Midbrain (tissue), 1 donor: ENCODE measurements around the gene GATAD2A.

Experiments used
- DNase-seq: peaks from one replicate; lab custom pipeline; 2025; lab: John Stamatoyannopoulos, UW

Gene GATAD2A

GRCh38 chr19:19490214-19490968 lies 84.9 kb downstream of the GATAD2A start:
- peak; percentile 86 for DNase-seq

DNA sequence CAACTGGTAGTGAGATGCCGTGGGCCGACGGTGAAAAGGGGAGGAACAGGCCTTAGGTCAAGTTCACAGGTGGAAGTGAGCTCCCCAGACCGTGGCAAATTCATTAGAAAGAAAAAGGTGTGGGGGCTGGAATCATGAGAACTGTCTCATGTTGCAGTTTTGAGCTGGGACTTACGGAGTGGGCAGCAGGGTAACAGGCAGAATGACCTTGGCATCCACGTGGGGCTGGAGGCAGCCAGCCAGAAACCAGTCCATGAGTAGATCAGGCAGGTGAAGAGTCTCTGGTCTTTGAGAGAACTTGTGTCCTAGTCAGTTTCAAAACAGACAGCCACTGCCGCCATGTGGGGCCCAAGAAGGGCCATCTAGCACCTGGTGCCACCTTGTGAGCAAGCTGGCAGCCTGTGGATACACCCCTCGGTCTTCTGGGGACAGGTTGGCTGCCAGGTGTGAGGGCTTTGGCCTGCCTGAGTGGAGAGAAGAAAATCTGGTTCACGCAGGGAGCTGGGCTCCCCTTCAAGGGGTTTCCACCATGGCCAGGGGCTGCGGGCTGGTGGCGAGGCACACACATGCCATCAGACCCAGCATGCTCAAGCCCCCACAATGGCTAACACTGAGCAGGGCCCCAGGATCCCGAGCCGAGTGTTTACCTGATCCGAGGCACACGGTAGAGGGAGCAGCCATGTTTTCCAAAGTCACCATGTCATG lies 86.0 kb downstream of the GATAD2A start:
- no peak for DNase-seq

DNA sequence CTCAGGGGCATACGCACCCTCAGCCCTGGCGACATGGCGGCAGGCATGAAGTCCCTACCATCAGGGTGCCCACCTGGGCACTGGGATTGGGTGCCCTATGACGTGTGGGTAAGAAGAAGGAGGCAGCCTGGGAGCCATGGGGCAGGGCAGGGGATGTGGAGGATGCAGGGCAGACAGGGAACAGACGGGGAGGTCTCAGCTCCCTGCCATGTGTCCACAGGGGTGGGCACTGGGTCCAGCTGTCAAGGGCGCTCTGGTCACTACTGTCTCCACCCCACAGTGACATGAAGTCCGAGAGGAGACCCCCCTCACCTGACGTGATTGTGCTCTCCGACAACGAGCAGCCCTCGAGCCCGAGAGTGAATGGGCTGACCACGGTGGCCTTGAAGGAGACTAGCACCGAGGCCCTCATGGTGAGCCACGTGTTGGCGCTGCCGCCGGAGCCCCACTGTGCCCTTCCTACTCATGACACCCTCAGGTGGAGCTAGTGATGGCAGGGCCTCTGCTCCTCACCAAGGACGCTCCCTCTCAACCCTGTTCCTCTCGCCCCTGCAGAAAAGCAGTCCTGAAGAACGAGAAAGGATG lies 86.6 kb downstream of the GATAD2A start:
- DNase-seq = no peak

DNA sequence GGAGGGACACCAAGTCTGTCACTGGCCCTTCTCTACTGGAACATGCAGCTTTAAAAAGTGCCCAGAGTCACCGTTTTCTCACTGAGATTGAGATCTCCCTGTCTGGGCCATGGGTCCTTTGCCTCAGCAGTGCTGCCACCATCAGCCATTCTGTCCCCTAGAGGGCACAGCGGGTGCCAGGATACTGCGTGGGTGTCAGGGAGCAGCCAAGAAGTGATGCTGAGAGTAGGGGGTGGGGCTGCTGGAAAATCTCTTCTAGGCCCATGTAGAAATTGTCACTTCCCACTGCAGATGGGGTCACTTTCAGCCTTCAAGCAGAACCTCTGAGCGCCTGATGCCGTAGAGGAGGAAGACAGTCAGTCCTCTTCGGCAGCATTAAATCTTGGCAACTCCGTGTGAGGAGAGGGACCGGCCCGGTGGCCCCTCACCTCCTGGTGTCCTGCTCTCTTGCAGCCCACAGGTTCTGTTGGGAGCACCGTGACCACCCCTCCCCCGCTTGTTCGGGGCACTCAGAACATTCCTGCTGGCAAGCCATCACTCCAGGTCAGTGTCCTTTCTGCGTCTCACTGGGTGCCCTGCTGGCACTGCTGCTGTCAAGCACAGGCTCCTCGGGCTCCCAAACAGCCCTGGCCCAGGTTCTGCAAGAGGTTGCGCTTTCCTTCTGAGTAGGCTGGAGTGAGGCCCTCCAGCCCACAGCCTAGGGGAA lies 88.5 kb downstream of the GATAD2A start:
- DNase-seq = no peak

GRCh38 chr19:19495614-19496603 lies 90.4 kb downstream of the GATAD2A start:
- no peak for DNase-seq

DNA sequence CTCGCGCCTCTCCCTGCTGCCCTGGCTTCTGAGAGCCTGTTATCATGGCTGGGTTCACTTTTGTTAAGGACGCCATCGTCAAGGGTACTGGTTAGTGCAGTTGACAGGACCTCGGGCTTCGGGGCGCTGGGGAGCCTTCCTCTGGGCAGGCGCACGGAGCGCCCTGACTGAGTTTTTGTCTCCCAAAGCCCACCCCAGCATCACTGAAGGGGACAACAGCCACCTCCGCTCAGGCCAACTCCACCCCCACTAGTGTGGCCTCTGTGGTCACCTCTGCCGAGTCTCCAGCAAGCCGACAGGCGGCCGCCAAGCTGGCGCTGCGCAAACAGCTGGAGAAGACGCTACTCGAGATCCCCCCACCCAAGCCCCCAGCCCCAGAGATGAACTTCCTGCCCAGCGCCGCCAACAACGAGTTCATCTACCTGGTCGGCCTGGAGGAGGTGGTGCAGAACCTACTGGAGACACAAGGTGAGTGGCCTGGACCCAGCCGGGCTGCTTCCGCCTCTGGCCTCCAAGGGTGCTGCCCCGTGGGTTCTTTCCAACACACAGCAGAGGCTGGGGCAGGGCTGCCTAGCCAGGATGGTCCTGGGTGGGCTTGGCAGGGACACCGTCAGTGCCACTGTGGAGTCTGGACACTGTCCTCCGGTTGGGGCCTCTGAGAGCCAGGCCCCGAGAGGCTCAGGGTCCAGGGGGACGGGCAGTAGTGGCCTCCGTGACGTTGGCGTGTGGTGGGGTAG lies 92.9 kb downstream of the GATAD2A start:
- no peak for DNase-seq

GRCh38 chr19:19499272-19499995 lies 94.0 kb downstream of the GATAD2A start:
- DNase-seq = no peak

DNA sequence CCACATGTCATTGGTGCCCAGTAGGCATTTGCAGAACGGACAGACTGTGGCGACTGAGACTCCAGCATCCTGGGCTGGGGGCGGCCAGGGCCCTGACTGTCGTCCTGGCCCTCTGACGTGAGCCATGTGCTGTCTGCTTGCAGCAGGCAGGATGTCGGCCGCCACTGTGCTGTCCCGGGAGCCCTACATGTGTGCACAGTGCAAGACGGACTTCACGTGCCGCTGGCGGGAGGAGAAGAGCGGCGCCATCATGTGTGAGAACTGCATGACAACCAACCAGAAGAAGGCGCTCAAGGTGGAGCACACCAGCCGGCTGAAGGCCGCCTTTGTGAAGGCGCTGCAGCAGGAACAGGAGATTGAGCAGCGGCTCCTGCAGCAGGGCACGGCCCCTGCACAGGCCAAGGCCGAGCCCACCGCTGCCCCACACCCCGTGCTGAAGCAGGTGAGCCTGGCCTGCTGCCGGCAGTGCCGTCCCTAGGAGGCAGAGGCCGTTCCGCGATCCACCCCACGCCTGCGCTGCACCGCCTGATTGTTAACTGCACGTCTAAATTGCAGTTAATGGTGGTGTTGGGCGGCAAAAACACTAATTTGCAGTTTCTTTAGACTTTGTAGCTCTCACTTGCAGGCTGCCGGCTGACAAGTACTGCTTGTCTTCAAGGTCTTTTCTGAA lies 95.6 kb downstream of the GATAD2A start:
- DNase-seq = no peak

DNA sequence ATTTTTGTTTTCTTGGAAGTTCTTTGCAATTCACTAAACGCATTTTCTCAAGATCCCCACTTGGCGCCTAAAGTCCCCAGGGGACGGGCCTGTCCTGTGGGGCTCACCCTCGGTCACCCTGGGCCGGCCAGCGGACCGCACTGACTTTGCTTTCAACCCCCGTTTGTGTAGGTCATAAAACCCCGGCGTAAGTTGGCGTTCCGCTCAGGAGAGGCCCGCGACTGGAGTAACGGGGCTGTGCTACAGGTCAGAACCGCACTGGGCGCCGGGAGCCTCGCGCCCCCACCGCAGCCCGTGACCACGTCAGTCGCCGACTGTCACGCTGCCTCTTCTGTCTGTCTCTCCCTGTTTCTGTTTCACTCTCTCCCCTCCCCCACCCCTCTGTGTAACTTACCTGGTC lies 96.3 kb downstream of the GATAD2A start:
- no peak for DNase-seq

DNA sequence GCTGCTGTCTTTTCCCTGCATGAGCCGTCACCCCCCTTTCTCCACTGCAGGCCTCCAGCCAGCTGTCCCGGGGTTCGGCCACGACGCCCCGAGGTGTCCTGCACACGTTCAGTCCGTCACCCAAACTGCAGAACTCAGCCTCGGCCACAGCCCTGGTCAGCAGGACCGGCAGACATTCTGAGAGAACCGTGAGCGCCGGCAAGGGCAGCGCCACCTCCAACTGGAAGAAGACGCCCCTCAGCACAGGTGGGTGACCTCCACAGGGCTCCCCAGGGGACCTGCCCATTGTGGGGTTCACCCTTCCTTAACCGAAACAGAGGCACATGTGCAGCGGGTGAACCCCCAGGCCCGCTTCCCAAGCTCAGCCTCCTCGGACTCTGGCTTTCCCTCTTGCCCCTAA lies 96.8 kb downstream of the GATAD2A start:
- no peak for DNase-seq

DNA sequence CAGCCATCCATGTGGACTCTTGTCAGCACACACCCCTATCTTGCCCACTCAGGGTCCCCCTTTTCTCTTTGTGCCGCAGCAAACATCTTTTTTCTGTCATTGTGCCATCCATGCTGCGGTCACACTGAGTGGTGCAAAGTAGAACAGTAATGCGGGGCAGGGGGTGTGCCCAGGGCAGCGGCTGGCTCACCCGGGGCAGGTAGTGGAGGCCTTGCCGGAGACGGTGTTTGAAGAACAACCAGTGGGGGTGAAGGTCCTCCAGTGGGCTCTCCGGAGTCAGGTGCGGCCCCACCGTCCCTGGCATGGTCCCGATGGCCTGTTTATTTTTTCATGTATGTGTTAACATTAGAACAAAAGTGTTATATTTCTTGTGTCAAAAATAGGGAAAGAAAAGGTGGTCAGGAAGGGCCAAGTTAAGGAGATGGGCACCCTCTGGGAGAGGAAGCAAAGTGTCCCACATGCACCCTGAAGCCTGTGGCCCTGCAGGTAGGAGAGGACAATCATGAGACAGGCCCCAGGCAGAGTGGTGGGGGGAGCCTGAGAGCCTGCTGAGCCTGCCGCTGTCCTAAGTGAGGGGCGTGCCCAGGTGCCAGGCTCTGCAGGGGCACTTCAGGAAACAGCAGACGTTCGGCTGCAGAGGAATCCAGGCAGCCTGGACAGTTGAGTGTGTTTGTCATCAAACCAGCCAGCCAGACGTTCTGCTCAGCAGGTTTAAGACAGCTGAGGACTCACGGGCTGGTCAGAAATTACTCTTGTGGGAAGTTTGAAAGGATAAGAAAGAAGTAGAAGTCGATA lies 97.5 kb downstream of the GATAD2A start:
- DNase-seq = no peak

GRCh38 chr19:19504754-19505668 lies 99.5 kb downstream of the GATAD2A start:
- DNase-seq = no peak

DNA sequence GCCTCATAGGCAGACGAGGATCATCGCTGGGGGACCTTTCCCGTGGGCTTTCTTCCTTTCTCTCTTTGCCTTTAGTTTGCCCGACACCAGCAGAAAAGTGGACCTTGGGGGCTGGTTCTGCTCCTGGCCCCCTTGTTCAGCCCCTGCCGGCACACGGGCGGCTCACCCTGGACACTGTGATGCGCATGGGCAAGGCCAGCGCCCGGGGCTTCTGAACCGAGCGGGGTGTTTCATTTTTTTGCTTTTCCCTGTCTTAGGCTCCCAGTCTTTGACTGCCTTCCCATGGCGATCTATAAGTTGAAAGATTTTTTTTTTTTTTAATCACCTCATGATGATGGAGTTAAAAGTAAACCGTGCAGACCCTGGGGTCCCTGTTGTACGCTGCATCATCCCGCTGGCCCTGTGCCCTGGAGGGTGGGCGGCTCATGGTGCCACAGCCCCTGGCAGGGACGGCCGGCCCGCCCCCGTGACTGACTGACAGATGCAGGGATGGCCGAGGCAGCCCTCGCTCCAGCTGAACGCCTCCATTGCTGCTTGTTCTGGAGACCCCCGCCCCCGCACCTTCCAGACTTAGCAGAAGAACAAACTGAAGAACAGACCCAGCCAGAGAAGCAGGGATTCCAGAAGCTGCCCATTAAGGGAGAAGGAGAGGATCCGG lies 100.3 kb downstream of the GATAD2A start:
- no peak for DNase-seq

DNA sequence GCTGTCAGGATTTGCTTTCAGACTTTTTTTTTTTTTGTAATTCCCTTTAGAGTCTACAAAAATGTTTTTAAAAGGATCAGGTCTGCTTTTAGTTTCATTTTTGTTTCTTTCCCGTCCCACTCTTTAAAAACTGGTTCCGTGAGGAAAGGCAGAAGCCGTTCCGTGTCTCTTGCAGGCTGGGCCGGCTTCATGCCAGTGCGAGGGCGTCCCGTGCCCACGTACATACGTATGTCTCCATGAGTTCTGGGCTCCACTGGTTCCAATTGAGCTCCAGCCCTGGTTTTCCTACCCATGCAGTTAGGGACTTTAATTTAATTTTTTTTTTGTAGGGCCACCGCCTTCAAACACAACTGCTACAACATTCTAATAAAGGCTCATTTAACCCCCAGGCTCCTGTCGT lies 101.1 kb downstream of the GATAD2A start:
- DNase-seq = no peak

DNA sequence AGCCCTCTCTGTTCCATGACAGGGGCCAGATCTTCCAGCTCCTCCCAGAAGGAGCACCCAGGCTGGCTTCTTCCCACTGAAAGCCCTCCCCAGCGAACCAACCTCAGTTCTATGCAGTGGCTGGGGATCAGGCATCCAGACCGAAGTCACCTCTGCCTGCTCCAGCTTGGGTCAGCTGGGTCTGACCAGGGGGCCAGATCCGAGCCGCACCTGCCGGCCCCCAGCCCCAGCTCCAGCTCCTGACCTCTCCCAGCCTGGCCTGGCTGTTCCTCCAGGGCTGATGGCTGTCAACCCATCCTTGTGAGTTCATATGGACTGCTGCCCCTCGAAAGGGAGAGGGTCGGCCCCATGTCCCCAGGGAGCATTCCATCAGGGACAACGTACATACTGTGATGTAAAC lies 101.9 kb downstream of the GATAD2A start:
- DNase-seq = no peak

DNA sequence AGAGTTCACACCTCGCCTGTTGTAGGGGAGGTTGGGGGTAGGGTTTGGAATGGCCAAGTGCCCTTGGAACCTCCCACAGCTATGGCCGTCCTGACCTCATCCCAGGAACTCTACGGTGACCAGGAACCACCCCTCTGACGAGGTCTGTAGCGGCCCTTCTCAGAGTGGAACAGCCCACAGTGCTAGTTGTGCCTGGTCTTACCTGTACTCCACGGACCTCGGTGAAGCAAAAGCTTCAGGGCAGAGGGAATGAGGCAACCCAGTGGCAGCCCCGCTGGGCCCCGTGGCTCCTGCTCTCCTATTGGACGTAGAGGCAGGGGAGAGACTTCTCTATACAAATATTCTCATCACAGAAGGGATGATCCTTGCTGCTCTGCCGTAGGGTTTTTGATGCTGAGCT lies 102.7 kb downstream of the GATAD2A start:
- no peak for DNase-seq

DNA sequence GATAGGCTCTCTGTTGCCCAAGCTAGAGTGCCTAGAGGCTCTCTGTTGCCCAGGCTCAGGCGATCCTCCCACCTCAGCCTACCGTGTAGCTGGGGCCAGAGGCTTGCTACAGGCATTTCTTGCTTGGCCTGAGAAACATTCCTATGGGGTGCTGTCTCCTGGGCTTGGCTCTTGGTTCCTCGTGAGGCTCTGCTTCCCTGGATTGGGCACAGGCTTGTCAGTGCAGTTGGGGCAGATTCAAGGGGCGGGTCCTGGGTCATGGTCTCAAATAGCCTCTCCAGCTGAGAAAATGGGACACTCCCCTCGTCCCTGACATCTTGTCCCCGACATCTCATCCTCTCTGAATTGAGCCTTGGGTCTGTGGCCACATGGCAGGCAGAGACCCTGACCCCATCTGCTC lies 105.0 kb downstream of the GATAD2A start:
- no peak for DNase-seq
